Vagina (tissue), 2 donors: ENCODE data around the gene TRIM31.

Source experiments
- CTCF ChIP-seq, 3 experiments: fragments of 450-650 bp in 2 of 3; fragments of 200-600 bp in 1 of 3; sonication (generic) in 1 of 3; IDR thresholded peaks; one replicate each; pipeline ENCODE4 v1.5.1; 2017 to 2019; ENCODE audit warnings: antibody characterized with exemption in 3 of 3, mild to moderate bottlenecking in 2 of 3, moderate library complexity in 2 of 3
- POLR2A ChIP-seq, 2 donors: fragments of 450-650 bp; IDR thresholded peaks; one replicate each; pipeline ENCODE4 v1.6.1; 2017; ENCODE audit warnings: antibody characterized with exemption in 2 of 2, mild to moderate bottlenecking in 2 of 2, moderate library complexity in 2 of 2
- POLR2AphosphoS5 ChIP-seq, 2 donors: sonication (generic); formaldehyde crosslinking; IDR thresholded peaks; one replicate each; pipeline ENCODE4 v1.9.0; 2017; ENCODE audit warnings: antibody characterized with exemption in 2 of 2, mild to moderate bottlenecking in 2 of 2, low read depth in 1 of 2; ENCODE audit not compliant: insufficient read depth in 1 of 2

- no peak for TF ChIP-seq POLR2A (IDR thresholded peaks at IDR 0.05)
- peak in 1 of 3 experiments; percentile 15 for TF ChIP-seq CTCF (IDR thresholded peaks at IDR 0.05)
- peak; percentile 26 to 49 for TF ChIP-seq POLR2AphosphoS5 (IDR thresholded peaks at IDR 0.05; ENCODE audit: insufficient read depth in 1 of 2, low read depth in 1 of 2)
Observed at GRCh38 chr6:30075790-30076732, 36.8 kb downstream of the TRIM31 start.
